BLaER1 (cell line): ENCODE data around the gene PALLD.

Source experiments
- H3K27ac ChIP-seq: shearing (Covaris generic); formaldehyde crosslinking; 2 replicates; pipeline ENCODE4 v1.8.1; 2022
- H3K27me3 ChIP-seq: shearing (Covaris generic); formaldehyde crosslinking; 2 replicates; pipeline ENCODE4 v1.8.1; 2022
- H3K36me3 ChIP-seq: shearing (Covaris generic); formaldehyde crosslinking; 2 replicates; pipeline ENCODE4 v1.8.1; 2022
- H3K4me1 ChIP-seq: shearing (Covaris generic); formaldehyde crosslinking; 2 replicates; pipeline ENCODE4 v1.8.1; 2022
- H3K4me2 ChIP-seq: shearing (Covaris generic); formaldehyde crosslinking; 2 replicates; pipeline ENCODE4 v1.8.1; 2022
- H3K4me3 ChIP-seq: shearing (Covaris generic); formaldehyde crosslinking; 2 replicates; pipeline ENCODE4 v1.8.1; 2022
- H3K9ac ChIP-seq: shearing (Covaris generic); formaldehyde crosslinking; 2 replicates; pipeline ENCODE4 v1.8.1; 2022
- H3K9me3 ChIP-seq: shearing (Covaris generic); formaldehyde crosslinking; 2 replicates; pipeline ENCODE4 v1.8.1; 2022
- H4K20me1 ChIP-seq: shearing (Covaris generic); formaldehyde crosslinking; 2 replicates; pipeline ENCODE4 v1.8.1; 2022
- Cebpa-rat ChIP-seq: shearing (Covaris generic); IDR thresholded peaks from 2 replicates; pipeline ENCODE4 v1.8.1; 2022

The PALLD gene

DNA sequence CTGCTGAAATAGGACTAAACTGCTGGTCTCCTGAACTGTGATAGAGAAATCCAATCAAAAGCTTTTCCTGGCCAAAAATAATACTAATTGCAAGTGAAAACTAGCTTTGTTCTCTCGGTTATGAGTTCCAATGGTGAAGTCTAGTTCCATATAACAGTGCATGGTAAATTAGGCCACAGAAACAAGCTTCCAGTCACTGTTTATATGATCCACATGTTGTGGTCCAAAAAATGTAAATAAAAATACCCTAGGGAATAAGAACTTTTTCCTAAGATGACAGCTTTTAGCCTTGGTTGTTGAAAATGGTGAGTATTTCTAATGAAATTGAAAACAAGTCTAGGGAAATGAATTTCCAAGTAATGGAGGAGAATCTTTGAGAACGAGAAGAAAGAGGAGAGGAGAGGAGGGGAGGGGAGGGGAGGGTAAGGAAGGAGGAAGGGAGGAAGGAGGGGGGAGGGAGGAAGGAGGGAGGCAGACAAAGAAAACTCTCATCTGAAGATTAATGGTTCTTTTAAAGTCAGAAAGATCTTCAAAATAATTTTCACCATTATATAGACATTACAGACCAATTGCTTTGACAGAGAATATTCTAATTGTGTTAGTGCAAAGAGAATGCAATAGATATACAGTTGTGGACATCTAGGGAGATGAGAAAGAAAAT lies 26.1 kb downstream of the PALLD start:
- H3K27ac ChIP-seq: no peak overlapping the region
- H3K27me3 ChIP-seq: no peaks in the 10 kb centered on the region
- no peak overlapping the region for H3K4me2 ChIP-seq
- H3K4me3 ChIP-seq: no peak overlapping the region
- no peaks in the 10 kb centered on the region for H3K4me1 ChIP-seq
- H3K36me3 ChIP-seq: no peaks in the 10 kb centered on the region
- H3K9me3 ChIP-seq: no peaks in the 10 kb centered on the region
- TF ChIP-seq Cebpa-rat: no peak
- H3K9ac ChIP-seq: no peak overlapping the region
- H4K20me1 ChIP-seq: no peaks in the 10 kb centered on the region

DNA sequence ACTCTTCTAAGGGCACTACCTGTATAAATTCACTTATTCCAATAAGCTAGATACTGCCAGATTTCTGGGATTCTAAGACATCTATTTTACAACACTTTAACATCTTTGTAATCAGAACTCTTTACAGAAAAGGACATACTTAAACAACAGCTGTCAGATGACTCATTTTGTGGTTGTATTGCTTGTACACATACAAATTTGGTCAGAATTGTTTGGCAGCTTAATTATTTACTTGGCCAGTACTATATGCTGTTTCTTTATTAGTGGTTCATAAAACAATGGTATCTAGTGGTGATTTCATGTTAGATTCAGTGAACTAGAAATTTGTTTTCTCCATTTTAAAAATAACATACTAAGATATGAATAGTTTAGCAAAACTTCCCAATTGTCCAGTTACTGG lies 27.2 kb downstream of the PALLD start:
- Histone ChIP-seq H3K27me3 (no peaks in the 10 kb centered on the region), H3K9me3 (no peaks in the 10 kb centered on the region), H3K27ac (no peak overlapping the region), H4K20me1 (no peaks in the 10 kb centered on the region), H3K4me2 (no peak overlapping the region), H3K9ac (no peak overlapping the region), H3K36me3 (no peaks in the 10 kb centered on the region), H3K4me3 (no peak overlapping the region), H3K4me1 (no peaks in the 10 kb centered on the region)
- TF ChIP-seq Cebpa-rat: no peak

DNA sequence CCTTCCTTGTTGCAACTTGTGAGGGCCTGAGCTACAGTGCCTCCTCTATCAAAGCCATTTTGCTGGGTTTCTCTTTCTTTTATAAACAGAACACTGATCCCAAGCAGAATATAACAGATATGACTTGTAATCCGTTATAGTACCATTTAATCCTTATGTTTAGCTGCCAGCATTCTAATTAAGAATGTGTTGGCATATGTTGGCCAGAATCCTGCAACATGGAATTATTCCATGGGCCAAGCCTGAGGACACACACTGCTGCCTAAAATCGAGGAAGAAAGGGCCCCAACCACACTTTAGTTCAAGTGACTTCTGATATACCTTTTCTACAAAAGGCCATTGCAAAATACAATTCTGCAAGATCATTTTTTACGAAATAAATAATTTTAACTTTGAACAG lies 28.0 kb downstream of the PALLD start:
- no peak overlapping the region for H3K4me2 ChIP-seq
- H3K9ac ChIP-seq: no peak overlapping the region
- no peak for TF ChIP-seq Cebpa-rat
- H3K9me3 ChIP-seq: no peaks in the 10 kb centered on the region
- no peak overlapping the region for H3K27ac ChIP-seq
- H3K27me3 ChIP-seq: no peaks in the 10 kb centered on the region
- H3K36me3 ChIP-seq: no peaks in the 10 kb centered on the region
- no peaks in the 10 kb centered on the region for H4K20me1 ChIP-seq
- no peak overlapping the region for H3K4me3 ChIP-seq
- H3K4me1 ChIP-seq: no peaks in the 10 kb centered on the region

DNA sequence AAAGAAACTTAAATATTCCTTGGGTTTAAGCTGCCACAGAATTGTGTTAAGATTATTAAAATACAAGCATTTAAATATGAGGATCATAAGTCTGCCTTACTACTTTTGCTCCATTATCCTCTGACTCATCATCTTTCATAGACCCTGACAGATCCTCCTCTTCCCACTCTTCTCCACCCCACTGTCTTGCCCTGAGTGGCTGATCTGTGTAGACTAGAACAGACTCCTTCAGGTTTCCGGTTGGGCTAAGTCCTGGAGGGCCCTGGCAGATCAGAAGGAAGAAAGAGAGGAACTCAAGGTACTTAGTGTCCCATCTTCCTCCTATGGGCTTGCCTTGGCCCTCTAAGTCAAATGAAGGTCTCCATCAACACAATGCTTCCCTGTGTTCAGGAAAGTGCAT lies 30.7 kb downstream of the PALLD start:
- Histone ChIP-seq H3K4me1 (no peaks in the 10 kb centered on the region), H3K27ac (no peak overlapping the region), H3K4me2 (no peak overlapping the region), H3K36me3 (no peaks in the 10 kb centered on the region), H4K20me1 (no peaks in the 10 kb centered on the region), H3K9ac (no peak overlapping the region), H3K9me3 (no peaks in the 10 kb centered on the region), H3K4me3 (no peak overlapping the region), H3K27me3 (no peaks in the 10 kb centered on the region)
- TF ChIP-seq Cebpa-rat: no peak

DNA sequence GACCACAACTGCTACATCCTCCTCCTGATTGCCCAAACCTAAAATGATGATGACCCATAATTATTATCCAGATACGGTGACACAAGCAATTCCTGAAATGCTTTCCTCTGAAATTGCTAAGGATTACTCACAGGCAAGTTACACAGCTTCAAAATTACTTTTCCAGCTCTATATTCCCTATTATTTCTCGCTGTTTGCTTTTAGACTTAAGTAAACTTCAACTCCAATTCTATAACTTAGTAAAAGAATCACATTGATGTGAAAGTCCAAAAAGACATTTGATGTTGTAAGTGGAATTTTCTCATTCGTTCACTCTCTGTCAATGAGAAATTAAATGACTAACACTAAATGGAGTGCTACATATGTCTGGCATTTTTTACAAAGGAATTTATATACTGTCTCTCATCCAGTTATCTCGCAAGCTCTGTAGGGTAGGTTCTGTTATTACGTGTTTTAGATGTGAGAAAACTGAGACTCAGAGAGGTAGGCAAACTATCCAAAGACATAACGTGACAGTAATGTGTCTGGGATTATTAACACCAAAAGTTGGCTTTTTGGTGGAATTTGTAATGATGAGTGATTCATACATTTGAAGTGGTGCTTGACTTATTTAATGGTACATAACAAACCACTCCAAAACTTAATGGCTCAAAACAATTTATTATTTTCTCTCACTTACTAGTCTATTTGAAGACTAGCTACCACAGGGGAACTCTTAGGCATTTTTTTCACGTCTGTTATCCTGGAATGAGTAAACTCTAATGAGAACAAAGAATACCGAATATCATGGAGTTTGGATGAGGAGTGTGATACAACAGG lies 31.5 kb downstream of the PALLD start:
- Histone ChIP-seq H3K9ac (no peak overlapping the region), H3K27ac (no peak overlapping the region)
- no peak for TF ChIP-seq Cebpa-rat

DNA sequence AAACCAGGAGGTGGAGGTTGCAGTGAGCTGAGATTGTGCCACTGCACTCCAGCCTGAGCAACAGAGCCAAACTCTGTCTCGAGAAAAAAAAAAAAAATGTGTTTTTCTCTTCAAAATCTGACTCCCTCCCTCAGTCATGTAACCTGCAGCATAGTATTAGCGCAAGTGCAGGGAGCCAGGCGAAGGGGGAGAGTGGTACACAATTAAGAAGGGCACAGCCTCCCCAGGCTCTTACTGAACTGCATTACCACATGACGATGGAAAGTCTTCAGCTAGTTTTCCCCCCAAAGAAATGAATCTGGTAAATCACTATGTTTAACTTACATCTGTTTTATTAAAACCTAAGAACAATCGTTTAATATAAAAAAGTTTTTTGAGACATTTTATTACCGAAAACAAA lies 32.4 kb downstream of the PALLD start:
- no peak overlapping the region for H3K27ac ChIP-seq
- TF ChIP-seq Cebpa-rat: no peak
- no peak overlapping the region for H3K9ac ChIP-seq
- H4K20me1 ChIP-seq: no peaks in the 10 kb centered on the region
- H3K4me2 ChIP-seq: no peak overlapping the region
- H3K9me3 ChIP-seq: no peaks in the 10 kb centered on the region
- no peaks in the 10 kb centered on the region for H3K27me3 ChIP-seq
- no peaks in the 10 kb centered on the region for H3K4me1 ChIP-seq
- H3K4me3 ChIP-seq: no peak overlapping the region
- H3K36me3 ChIP-seq: no peaks in the 10 kb centered on the region

More for the DNA sequence above, 31.5 kb downstream of the PALLD start:
- no peaks in the 10 kb centered on the region for H3K36me3 ChIP-seq
- H4K20me1 ChIP-seq: no peaks in the 10 kb centered on the region
- no peaks in the 10 kb centered on the region for H3K9me3 ChIP-seq
- no peaks in the 10 kb centered on the region for H3K4me1 ChIP-seq
- H3K27me3 ChIP-seq: no peaks in the 10 kb centered on the region
- no peak overlapping the region for H3K4me3 ChIP-seq
- H3K4me2 ChIP-seq: no peak overlapping the region

DNA sequence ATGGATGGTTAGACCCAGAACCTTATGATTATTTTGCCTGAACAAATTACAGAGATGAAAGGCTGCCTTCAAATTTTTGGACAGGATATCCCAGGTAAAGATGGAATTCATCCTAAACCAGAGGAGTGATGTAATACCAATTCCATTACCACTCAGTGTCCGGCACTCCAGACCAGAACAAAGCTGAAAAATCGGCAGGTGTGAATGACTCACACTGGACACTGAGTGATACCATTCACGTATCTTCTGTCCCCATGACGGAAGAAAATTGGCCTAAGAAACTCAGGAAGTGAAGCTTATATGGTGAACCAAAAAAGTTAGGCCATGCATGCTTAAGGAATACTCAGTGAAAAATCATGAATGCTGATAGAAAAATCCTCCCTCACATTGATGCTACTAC lies 34.5 kb downstream of the PALLD start:
- Histone ChIP-seq H3K27me3 (no peaks in the 10 kb centered on the region), H3K4me3 (no peak overlapping the region), H3K4me1 (no peaks in the 10 kb centered on the region), H4K20me1 (no peaks in the 10 kb centered on the region), H3K9me3 (no peaks in the 10 kb centered on the region), H3K36me3 (no peaks in the 10 kb centered on the region), H3K4me2 (no peak overlapping the region), H3K9ac (no peak overlapping the region), H3K27ac (no peak overlapping the region)
- TF ChIP-seq Cebpa-rat: no peak

DNA sequence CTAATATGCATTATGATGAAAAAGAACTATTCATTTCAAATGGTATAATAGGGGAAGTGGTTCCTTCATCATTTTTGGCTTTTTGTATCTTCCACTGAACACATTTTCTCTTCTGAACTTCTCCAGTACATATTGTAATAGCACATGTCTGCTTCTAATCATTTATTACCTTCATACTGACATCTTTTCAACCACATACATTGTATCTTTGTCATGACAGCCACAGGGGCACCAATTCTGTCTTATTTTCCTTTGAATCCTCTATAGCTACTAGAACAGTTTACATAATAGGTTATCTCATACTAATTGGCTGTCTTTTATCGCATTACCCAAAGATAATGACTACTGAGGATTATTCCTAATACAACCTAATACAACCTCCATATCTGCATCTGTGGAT lies 37.7 kb downstream of the PALLD start:
- no peak overlapping the region for H3K9ac ChIP-seq
- H3K4me1 ChIP-seq: no peaks in the 10 kb centered on the region
- H4K20me1 ChIP-seq: no peaks in the 10 kb centered on the region
- H3K36me3 ChIP-seq: no peaks in the 10 kb centered on the region
- no peak overlapping the region for H3K27ac ChIP-seq
- H3K27me3 ChIP-seq: no peaks in the 10 kb centered on the region
- TF ChIP-seq Cebpa-rat: no peak
- no peak overlapping the region for H3K4me3 ChIP-seq
- no peaks in the 10 kb centered on the region for H3K9me3 ChIP-seq
- H3K4me2 ChIP-seq: no peak overlapping the region

DNA sequence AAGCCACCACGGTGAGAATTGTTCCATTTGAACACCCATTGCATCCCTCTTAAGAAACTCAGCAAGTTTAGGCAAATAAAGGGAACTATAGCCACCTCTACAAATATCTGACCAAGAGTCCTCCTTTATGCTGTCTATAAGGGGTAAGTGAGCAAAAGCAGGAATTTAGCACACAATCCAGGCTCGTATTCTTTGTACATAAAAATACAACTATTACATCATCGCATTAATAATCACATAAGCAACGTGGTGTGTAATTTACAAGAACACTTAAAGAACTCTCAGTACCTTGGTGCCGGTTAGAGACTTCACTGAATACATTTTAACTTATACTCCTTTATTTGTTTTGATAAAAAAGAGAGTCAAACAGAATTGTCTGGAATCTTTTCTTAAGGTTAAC lies 38.8 kb downstream of the PALLD start:
- H3K27me3 ChIP-seq: no peaks in the 10 kb centered on the region
- no peak overlapping the region for H3K27ac ChIP-seq
- H3K4me3 ChIP-seq: no peak overlapping the region
- no peaks in the 10 kb centered on the region for H4K20me1 ChIP-seq
- H3K4me1 ChIP-seq: no peaks in the 10 kb centered on the region
- TF ChIP-seq Cebpa-rat: no peak
- no peak overlapping the region for H3K4me2 ChIP-seq
- H3K9me3 ChIP-seq: no peaks in the 10 kb centered on the region
- no peak overlapping the region for H3K9ac ChIP-seq
- no peaks in the 10 kb centered on the region for H3K36me3 ChIP-seq

DNA sequence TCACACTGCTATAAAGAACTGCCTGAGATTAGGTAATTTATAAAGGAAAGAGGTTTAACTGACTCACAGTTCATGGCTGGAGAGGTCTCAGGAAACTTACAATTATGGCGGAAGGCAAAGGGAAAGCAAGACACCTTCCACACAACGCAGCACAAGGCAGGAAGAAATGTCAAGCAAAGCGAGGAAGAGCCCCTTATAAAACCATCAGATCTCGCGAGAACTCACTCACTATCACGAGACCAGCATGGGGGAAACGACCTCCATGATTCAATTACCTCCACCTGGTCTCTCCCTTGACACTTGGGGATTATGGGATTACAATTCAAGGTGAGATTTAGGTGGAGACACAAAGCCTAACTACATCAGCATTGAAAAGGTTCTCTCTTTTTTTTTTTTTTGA lies 39.6 kb downstream of the PALLD start:
- H3K36me3 ChIP-seq: no peaks in the 10 kb centered on the region
- H3K4me3 ChIP-seq: no peak overlapping the region
- TF ChIP-seq Cebpa-rat: no peak
- H3K9ac ChIP-seq: no peak overlapping the region
- no peaks in the 10 kb centered on the region for H4K20me1 ChIP-seq
- H3K27ac ChIP-seq: no peak overlapping the region
- no peaks in the 10 kb centered on the region for H3K27me3 ChIP-seq
- H3K4me1 ChIP-seq: no peaks in the 10 kb centered on the region
- H3K9me3 ChIP-seq: no peaks in the 10 kb centered on the region
- no peak overlapping the region for H3K4me2 ChIP-seq

DNA sequence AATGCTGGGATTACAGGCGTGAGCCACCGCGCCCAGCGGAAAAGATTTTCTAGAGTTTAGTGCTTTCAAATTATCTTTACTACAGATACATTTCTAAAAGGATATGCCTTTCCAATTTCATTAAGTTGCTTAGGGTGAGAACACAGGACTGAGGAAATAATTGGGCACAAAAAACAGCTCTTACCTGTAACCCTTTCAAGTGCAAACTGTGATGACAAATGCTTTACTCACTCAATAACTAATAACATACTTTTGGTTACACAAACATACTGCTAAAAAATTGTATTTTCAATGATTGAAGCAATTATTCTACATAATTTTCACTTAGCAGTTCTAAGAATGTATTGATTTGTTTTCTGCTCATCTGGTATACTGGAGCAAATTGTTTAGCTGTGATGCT lies 40.2 kb downstream of the PALLD start:
- no peak for TF ChIP-seq Cebpa-rat
- Histone ChIP-seq H3K9ac (no peak overlapping the region), H4K20me1 (no peaks in the 10 kb centered on the region), H3K4me1 (no peaks in the 10 kb centered on the region), H3K4me2 (no peak overlapping the region), H3K27ac (no peak overlapping the region), H3K36me3 (no peaks in the 10 kb centered on the region), H3K27me3 (no peaks in the 10 kb centered on the region), H3K9me3 (no peaks in the 10 kb centered on the region), H3K4me3 (no peak overlapping the region)
